ENCODE data around the gene GGTA1.

- TF ChIP-seq CTCF (conservative IDR thresholded peaks at IDR 0.05; ENCODE audit: low read length) (no peak), EZH2phosphoT487 (IDR thresholded peaks at IDR 0.05; ENCODE audit: borderline replicate concordance) (no peak)
These were observed 16.6 kb downstream of the GGTA1 start for GRCh38 chr9:121483049-121483448.

Data from Loucy (cell line).